ENCODE measurements around the gene VAV3. TPM values are rescaled to one million over a fixed set of nuclear protein-coding genes. Genes with fewer than 3 reads are reported as not detected.

Gene VAV3
- polyA plus RNA-seq, 1 of the 3 experiments (the other 2 are of a cell fraction), result not detected

DNA sequence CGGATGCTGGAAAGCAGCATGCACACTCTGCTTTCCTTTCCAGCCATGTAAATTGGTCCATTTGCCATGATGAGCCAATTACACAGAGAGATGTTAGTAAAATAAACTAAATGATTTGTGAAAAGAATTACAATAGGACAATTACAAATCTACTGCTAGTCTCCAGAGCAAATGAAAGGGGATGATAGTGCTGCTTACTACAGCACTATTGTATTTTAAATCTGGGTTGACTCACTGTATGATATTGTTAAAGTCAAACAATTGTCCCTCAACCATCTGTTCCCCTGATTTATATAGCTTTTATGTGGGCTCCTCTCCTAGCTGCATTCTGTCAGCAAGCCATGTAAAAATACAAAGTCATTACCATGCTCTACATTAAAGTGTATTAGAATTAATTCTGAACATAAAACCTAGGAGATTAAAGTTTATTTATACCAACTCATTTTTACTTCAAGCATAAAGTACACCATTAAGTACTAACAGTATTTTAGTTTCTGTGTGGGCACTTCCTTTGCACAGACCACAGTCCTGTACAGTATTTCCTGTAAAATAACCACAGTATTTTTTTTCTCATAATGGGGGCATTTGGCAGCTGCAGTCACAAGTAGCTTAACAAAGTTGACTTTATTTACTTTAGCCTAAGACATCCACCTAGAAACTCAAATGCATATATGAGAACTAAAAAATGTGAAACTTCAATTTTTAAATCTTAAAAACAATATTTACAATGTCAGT lies 135.8 kb downstream of the VAV3 start:
- Histone ChIP-seq H2AFZ (ENCODE audit: low read depth) (0 out of 2 replicates have a peak overlapping the region, but pooled peaks have one; percentile 14), H3K4me2 (no peak overlapping the region), H3K4me3 (ENCODE audit: low read depth in 2 of 2, low read length in 1 of 2) (no peak overlapping the region), H3K79me2 (ENCODE audit: insufficient read depth) (no peaks in the 10 kb centered on the region), H3K9ac (no peak overlapping the region), H3K9me3 (no peaks in the 10 kb centered on the region), H4K20me1 (ENCODE audit: insufficient read depth) (no peaks in the 10 kb centered on the region), H3K4me1 (ENCODE audit: control insufficient read depth in 1 of 2, insufficient read depth in 2 of 2, low read depth in 1 of 2, low read length in 1 of 2) (no peaks in the 10 kb centered on the region; a peak in 1 of 4 replicates), H3K27ac (ENCODE audit: low read depth in 2 of 2, low read length in 1 of 2) (peak overlapping the region in 1 of 2 experiments; percentile 27; a peak in 1 of 4 replicates), H3K9me2 (no peaks in the 10 kb centered on the region), H3K27me3 (ENCODE audit: insufficient read depth) (no peaks in the 10 kb centered on the region), H3F3A (replicated peaks; ENCODE audit: insufficient read depth) (peaks cover 4% of the 10 kb centered on the region), H3K36me3 (replicated peaks in 1 of 2; ENCODE audit: control insufficient read depth in 1 of 2, insufficient read depth in 2 of 2, low read length in 1 of 2) (no peaks in the 10 kb centered on the region)
- POLR2A ChIA-PET, result no interaction called here
- CTCF ChIA-PET, result no interaction called here
- no peak for TF ChIP-seq SMC3 (IDR thresholded peaks at IDR 0.05; ENCODE audit: low read depth, low read length)
- TF ChIP-seq NFIC (IDR thresholded peaks at IDR 0.05; ENCODE audit: borderline replicate concordance), result no peak
- TF ChIP-seq RXRA (IDR thresholded peaks at IDR 0.05; ENCODE audit: borderline replicate concordance, low read depth), result no peak
- no peak for TF ChIP-seq RAD21 (IDR thresholded peaks at IDR 0.05; ENCODE audit: low read length)
- TF ChIP-seq, protein P1, sequence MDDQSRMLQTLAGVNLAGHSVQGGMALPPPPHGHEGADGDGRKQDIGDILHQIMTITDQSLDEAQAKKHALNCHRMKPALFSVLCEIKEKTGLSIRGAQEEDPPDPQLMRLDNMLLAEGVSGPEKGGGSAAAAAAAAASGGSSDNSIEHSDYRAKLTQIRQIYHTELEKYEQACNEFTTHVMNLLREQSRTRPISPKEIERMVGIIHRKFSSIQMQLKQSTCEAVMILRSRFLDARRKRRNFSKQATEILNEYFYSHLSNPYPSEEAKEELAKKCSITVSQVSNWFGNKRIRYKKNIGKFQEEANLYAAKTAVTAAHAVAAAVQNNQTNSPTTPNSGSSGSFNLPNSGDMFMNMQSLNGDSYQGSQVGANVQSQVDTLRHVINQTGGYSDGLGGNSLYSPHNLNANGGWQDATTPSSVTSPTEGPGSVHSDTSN (IDR thresholded peaks at IDR 0.05), result no peak
- TF ChIP-seq, protein P2, sequence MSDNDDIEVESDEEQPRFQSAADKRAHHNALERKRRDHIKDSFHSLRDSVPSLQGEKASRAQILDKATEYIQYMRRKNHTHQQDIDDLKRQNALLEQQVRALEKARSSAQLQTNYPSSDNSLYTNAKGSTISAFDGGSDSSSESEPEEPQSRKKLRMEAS (IDR thresholded peaks at IDR 0.05; ENCODE audit: low read depth), result no peak
- TF ChIP-seq FOSL2 (IDR thresholded peaks at IDR 0.05; ENCODE audit: borderline replicate concordance, low read depth), result no peak
- TF ChIP-seq, protein P3, sequence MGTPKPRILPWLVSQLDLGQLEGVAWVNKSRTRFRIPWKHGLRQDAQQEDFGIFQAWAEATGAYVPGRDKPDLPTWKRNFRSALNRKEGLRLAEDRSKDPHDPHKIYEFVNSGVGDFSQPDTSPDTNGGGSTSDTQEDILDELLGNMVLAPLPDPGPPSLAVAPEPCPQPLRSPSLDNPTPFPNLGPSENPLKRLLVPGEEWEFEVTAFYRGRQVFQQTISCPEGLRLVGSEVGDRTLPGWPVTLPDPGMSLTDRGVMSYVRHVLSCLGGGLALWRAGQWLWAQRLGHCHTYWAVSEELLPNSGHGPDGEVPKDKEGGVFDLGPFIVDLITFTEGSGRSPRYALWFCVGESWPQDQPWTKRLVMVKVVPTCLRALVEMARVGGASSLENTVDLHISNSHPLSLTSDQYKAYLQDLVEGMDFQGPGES (IDR thresholded peaks at IDR 0.05; ENCODE audit: low read depth, low read length), result no peak
- 36% methylated on average over 1 of the region's 1 CpG for WGBS (ENCODE audit: low lambda C conversion rate)
- no peak for DNase-seq

DNA sequence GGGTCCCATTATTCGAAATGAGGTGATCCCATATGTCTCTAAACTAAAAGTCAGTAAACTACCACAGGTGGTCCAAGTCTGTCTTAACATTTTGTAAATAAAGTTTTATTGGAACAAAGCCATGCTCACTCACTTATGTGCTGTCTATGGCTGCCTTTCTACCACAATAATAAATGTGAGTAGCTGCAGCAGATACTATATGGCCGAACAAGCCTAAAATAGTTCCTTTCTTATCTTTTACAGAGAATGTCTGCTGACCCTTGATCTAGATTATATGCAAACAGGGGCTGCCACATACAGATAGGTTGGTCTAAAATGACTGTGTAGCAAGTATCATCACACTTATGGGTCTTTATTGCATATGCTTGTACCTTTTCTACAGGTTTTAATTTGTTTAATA lies 140.0 kb downstream of the VAV3 start:
- POLR2A ChIA-PET, result no interaction called here
- Histone ChIP-seq H3K4me3 (ENCODE audit: low read depth in 2 of 2, low read length in 1 of 2) (no peak overlapping the region), H3F3A (replicated peaks; ENCODE audit: insufficient read depth) (peaks cover 4% of the 10 kb centered on the region), H3K36me3 (replicated peaks in 1 of 2; ENCODE audit: control insufficient read depth in 1 of 2, insufficient read depth in 2 of 2, low read length in 1 of 2) (no peaks in the 10 kb centered on the region), H4K20me1 (ENCODE audit: insufficient read depth) (no peaks in the 10 kb centered on the region), H3K79me2 (ENCODE audit: insufficient read depth) (no peaks in the 10 kb centered on the region), H2AFZ (ENCODE audit: low read depth) (no peak overlapping the region), H3K9ac (no peak overlapping the region), H3K27ac (ENCODE audit: low read depth in 2 of 2, low read length in 1 of 2) (no peak overlapping the region), H3K9me2 (no peaks in the 10 kb centered on the region), H3K4me2 (no peak overlapping the region), H3K27me3 (ENCODE audit: insufficient read depth) (no peaks in the 10 kb centered on the region), H3K4me1 (ENCODE audit: control insufficient read depth in 1 of 2, insufficient read depth in 2 of 2, low read depth in 1 of 2, low read length in 1 of 2) (no peaks in the 10 kb centered on the region; a peak in 1 of 4 replicates), H3K9me3 (no peaks in the 10 kb centered on the region)
- whole genome bisulfite sequencing (ENCODE audit: low lambda C conversion rate), result 35% methylated on average over 2 of the region's 2 CpGs
- CTCF ChIA-PET, result interaction anchor here (1.3 kb wide), 1 partner anchor 301 kb away, joined by 3 read pairs; no protein-coding TSS in a partner anchor
- no peak for DNase-seq
- TF ChIP-seq RAD21 (IDR thresholded peaks at IDR 0.05; ENCODE audit: low read length) (no peak), RCOR1 (IDR thresholded peaks at IDR 0.05; ENCODE audit: low read length) (no peak), SIN3A (IDR thresholded peaks at IDR 0.05; ENCODE audit: borderline replicate concordance, low read depth, low read length) (no peak), SMC3 (IDR thresholded peaks at IDR 0.05; ENCODE audit: low read depth, low read length) (no peak), TAF1 (IDR thresholded peaks at IDR 0.05; ENCODE audit: borderline replicate concordance, low read depth, low read length) (no peak), YY1 (IDR thresholded peaks at IDR 0.05; ENCODE audit: low read depth) (no peak), RXRA (IDR thresholded peaks at IDR 0.05; ENCODE audit: borderline replicate concordance, low read depth) (no peak), JUND (IDR thresholded peaks at IDR 0.05) (no peak)
- TF ChIP-seq, protein P4, sequence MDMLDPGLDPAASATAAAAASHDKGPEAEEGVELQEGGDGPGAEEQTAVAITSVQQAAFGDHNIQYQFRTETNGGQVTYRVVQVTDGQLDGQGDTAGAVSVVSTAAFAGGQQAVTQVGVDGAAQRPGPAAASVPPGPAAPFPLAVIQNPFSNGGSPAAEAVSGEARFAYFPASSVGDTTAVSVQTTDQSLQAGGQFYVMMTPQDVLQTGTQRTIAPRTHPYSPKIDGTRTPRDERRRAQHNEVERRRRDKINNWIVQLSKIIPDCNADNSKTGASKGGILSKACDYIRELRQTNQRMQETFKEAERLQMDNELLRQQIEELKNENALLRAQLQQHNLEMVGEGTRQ (IDR thresholded peaks at IDR 0.05; ENCODE audit: borderline replicate concordance, low read depth, low read length), result no peak
